Stimulated activated naive CD8-positive, alpha-beta T cell treated with anti-CD3 and anti-CD28 coated beads, Interleukin-15, Interleukin-2, amounts not matched to agents 100 ng/mL and 50 ng/mL, for 24 hours (primary cell): ENCODE measurements around the gene PTGFRN.
"Not testable (repeated sequence)": the region's sequence is repeated elsewhere in the genome, so short reads cannot be mapped to it uniquely, and the experiment has no call there.

Source experiments
- H3K27ac Mint-ChIP-seq: one replicate; pipeline ENCODE4 v1.8.0; 2021; ENCODE audit warnings: mild to moderate bottlenecking, mixed read lengths
- H3K27me3 Mint-ChIP-seq: one replicate; pipeline ENCODE4 v1.8.0; 2021; ENCODE audit warnings: mixed read lengths
- H3K36me3 Mint-ChIP-seq: one replicate; pipeline ENCODE4 v1.8.0; 2021; ENCODE audit warnings: low read depth, mixed read lengths
- H3K4me1 Mint-ChIP-seq: one replicate; pipeline ENCODE4 v1.8.0; 2021; ENCODE audit warnings: low read depth, mixed read lengths
- H3K4me3 Mint-ChIP-seq: one replicate; pipeline ENCODE4 v1.8.0; 2021; ENCODE audit warnings: mild to moderate bottlenecking, mixed read lengths
- H3K9me3 Mint-ChIP-seq: one replicate; pipeline ENCODE4 v1.8.0; 2021; ENCODE audit warnings: mixed read lengths

The PTGFRN gene

DNA sequence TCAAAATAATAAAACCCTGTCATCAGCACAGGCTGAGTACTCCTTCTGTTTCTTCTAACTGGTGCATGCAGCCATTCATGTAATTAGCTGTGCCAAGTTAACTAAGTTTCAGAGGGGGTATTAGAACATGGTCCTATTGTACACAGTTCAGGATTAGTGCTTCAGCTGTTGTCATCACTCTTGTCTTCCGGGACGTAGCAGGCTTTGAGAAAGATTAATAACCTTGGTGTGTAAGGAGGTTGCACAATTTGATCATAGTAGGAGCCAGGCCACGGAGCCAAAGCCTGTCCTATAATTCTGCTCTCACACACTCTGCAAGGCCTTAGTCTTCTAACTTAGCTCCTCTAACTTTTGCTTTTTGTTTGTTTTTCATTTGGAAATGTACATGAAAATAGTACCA is 44.7 kb downstream of the PTGFRN start:
- Mint-ChIP-seq H3K27me3 (no peaks in the 10 kb centered on the region), H3K4me3 (no peak overlapping the region), H3K4me1 (no peaks in the 10 kb centered on the region), H3K36me3 (peaks cover 4% of the 10 kb centered on the region), H3K27ac (no peak overlapping the region), H3K9me3 (no peaks in the 10 kb centered on the region)

DNA sequence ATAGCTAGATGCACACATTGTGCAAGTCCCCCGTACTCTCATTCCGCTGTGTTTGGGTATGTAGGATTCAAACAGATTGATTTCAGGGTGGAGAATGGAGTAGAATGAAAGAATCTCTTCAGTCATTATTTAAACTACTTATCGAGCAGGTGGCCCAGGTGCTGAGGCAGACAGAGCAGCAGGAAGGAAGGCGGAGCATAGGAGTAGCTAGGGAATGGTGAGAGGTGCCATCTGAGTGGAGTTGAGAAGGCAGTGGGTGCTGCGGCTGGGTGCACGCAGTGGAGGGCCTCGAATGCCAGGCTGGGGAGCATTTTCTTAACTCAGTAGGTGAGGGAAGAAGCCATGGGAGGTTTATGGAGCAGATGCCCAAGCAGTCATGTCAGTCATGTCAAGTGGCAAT is 46.7 kb downstream of the PTGFRN start:
- Mint-ChIP-seq H3K27me3 (no peaks in the 10 kb centered on the region), H3K9me3 (no peaks in the 10 kb centered on the region), H3K4me1 (no peaks in the 10 kb centered on the region), H3K4me3 (no peak overlapping the region), H3K36me3 (peaks cover 4% of the 10 kb centered on the region), H3K27ac (no peak overlapping the region)

DNA sequence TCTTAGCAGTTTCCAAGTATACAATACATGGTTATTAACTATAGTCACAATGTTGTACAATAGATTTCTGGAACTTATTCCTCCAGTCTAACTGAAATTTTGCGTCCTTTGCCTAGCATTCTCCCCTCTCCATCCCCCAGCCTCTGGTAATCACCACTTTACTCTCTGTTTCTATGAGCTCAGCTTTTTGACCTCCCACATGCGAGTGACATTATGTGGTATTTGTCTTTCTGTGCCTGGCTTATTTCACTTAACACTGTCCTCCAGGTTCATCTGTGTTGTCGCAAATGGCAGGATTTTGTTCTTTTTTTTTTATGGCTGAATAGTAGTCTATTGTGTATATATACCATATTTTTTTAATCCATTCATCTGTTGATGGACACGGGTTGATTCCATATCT is 47.9 kb downstream of the PTGFRN start:
- no peaks in the 10 kb centered on the region for H3K4me1 Mint-ChIP-seq
- no peak overlapping the region for H3K4me3 Mint-ChIP-seq
- H3K27ac Mint-ChIP-seq: no peak overlapping the region
- H3K9me3 Mint-ChIP-seq: no peaks in the 10 kb centered on the region
- peaks cover 4% of the 10 kb centered on the region for H3K36me3 Mint-ChIP-seq
- H3K27me3 Mint-ChIP-seq: no peaks in the 10 kb centered on the region

DNA sequence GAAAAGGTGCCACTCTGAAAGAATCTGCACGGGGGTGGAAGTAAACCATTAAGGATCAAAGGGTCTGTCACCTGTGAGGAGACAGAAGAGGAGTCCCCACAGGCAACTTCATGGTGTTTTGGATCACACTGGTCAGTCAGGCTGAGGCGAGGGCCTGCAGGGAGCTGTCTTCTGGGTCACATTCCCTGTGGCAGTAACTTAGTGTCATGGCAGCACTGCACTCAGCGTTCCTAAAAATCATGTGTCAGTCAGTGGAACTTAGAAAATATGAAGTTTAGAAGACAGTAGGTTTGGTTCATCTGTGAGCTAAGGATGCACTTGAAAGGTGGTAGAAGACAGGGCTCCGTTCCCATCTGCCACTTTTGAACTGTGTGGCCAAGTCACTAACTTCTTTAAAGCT is 48.4 kb downstream of the PTGFRN start:
- peaks cover 4% of the 10 kb centered on the region for H3K36me3 Mint-ChIP-seq
- no peaks in the 10 kb centered on the region for H3K27me3 Mint-ChIP-seq
- H3K9me3 Mint-ChIP-seq: no peaks in the 10 kb centered on the region
- no peaks in the 10 kb centered on the region for H3K4me1 Mint-ChIP-seq
- no peak overlapping the region for H3K27ac Mint-ChIP-seq
- H3K4me3 Mint-ChIP-seq: no peak overlapping the region

DNA sequence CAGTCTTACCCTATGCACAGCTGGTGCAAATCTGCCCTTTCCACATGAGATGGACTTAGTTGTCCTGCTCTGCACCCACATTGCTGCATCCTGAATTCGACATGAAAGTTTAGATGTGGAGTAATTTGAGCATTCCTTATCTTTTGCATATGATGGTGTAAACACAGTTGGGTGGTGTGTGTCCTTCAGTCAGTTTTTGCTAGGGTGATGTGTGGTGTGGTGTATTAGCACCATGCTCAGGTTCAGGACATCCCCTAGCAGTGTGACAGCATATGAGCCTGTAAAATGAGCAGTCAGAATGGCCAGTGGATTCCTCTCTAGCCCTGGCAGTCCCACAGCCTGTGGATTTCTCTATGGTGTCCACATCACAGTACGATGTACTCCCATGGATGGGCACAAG is 49.3 kb downstream of the PTGFRN start:
- Mint-ChIP-seq H3K4me3 (no peak overlapping the region), H3K27me3 (no peaks in the 10 kb centered on the region), H3K9me3 (no peaks in the 10 kb centered on the region), H3K36me3 (peaks cover 4% of the 10 kb centered on the region), H3K4me1 (no peaks in the 10 kb centered on the region), H3K27ac (no peak overlapping the region)

DNA sequence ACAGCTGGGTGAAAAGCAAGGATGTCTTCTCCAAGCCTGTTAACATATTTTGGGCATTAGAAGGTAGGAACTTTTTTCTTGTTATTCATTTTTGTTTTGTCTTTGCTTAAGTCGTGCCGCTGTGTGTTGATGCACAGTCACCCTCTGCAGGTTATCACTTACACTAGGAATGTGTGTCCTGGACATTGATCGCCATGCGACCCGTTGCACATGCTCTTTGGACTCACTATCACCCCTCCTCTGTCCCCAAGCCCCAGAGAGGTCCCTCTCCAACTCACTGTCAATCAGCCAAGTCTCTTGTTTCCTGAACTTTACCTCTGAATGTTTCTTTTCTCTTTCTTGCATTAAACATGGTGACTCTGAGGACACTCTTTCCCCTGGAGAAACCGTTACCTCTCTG is 51.9 kb downstream of the PTGFRN start:
- Mint-ChIP-seq H3K27me3 (no peaks in the 10 kb centered on the region), H3K9me3 (no peaks in the 10 kb centered on the region), H3K27ac (no peak overlapping the region), H3K36me3 (peaks cover 4% of the 10 kb centered on the region), H3K4me1 (no peaks in the 10 kb centered on the region), H3K4me3 (no peak overlapping the region)

DNA sequence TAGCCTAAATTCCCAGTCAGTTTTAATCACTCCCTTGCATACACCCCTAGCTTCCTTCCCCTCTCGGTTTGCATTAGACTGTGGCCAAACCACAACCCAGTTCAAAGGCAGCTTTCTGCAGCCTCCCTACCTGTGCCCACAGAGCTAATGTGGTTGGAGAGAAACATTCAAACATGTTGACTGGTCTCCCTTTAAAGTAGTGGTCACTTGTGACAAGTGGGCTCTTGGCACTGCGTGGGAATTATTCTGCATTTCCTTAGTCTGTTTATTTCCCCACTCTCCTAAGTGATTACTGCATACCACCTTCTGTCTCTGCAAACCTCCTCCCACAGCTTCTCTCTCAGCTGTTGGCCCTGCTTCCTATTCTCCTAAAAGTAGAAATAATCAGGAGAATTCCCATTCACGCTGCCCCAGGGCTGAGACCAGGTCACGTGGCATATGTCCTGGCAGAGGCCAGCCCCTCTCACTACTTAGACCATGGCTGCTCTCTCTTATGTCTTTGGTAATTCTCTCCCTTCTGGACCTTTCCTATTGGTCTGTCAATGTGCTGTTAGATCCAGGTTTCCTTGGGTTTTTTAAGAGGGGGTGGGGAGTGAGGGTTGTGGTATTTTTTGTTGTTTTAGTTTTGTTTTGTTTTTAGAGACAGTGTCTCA is 53.4 kb downstream of the PTGFRN start:
- H3K9me3 Mint-ChIP-seq: no peaks in the 10 kb centered on the region
- no peak overlapping the region for H3K4me3 Mint-ChIP-seq
- peaks cover 9% of the 10 kb centered on the region for H3K36me3 Mint-ChIP-seq
- no peak overlapping the region for H3K27ac Mint-ChIP-seq
- H3K27me3 Mint-ChIP-seq: no peaks in the 10 kb centered on the region
- H3K4me1 Mint-ChIP-seq: no peaks in the 10 kb centered on the region

DNA sequence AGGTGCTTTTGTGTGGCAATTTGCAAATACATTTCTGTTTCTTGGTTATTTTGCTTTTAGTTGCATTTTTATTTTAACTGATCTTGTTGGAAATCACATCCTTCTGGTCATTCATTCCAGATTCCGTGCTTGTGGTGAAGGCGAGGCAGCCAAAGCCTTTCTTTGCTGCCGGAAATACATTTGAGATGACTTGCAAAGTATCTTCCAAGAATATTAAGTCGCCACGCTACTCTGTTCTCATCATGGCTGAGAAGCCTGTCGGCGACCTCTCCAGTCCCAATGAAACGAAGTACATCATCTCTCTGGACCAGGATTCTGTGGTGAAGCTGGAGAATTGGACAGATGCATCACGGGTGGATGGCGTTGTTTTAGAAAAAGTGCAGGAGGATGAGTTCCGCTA is 57.1 kb downstream of the PTGFRN start:
- Mint-ChIP-seq H3K4me3 (no peak overlapping the region), H3K4me1 (no peaks in the 10 kb centered on the region), H3K27ac (no peak overlapping the region), H3K9me3 (no peaks in the 10 kb centered on the region), H3K27me3 (no peaks in the 10 kb centered on the region), H3K36me3 (peaks cover 6% of the 10 kb centered on the region)

DNA sequence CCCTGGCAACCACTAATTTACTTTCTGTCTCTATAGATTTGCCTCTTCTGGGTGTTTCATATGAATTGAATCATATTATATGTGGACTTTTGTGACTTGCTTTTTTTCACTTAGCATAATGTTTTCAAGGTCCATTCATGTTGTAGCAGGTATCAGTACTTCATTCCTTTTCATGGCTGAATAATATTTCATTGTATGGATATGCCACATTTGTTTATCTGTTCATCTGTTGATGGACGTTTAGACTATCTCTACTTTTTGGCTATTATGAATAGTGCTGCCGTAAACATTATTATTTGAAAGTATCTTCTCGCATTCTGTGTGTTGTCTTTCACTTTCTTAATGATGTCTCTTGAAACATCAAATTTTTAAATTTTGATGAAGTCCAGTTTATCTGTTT is 59.0 kb downstream of the PTGFRN start:
- no peak overlapping the region for H3K27ac Mint-ChIP-seq

DNA sequence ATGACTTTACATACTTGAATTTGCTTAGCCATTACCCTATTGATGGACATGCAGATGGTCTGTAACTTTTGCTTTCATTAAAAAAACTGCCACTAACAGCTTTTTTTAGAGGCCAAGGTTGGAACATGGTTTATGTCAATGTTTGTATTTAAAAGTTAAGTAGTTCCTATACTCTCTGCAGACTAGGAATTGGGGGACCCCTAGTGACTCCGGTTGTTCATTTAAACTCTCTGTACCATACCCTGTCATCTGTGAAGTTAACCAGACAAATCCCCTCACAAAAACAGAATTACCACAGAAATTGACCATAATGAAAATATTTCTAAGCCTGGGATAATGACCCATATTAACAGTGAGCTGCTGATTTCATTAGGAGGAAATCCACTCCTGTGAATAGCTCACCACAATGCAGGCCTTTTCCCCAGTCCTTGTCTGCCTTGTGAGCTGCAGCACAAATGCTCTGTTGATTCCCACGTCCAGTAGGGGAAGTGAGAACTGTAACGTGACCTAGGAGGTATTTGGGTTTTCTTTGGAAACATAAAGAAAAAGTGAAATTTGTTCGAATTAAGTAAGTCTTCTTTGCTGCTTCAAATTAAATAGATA is 61.6 kb downstream of the PTGFRN start:
- Mint-ChIP-seq H3K36me3 (peaks cover 12% of the 10 kb centered on the region), H3K27me3 (no peaks in the 10 kb centered on the region), H3K27ac (no peak overlapping the region), H3K4me3 (no peak overlapping the region), H3K9me3 (peaks cover 6% of the 10 kb centered on the region), H3K4me1 (no peaks in the 10 kb centered on the region)

More for the DNA sequence above, 59.0 kb downstream of the PTGFRN start:
- Mint-ChIP-seq H3K27me3 (no peaks in the 10 kb centered on the region), H3K4me3 (no peak overlapping the region), H3K9me3 (no peaks in the 10 kb centered on the region), H3K4me1 (no peaks in the 10 kb centered on the region), H3K36me3 (peaks cover 6% of the 10 kb centered on the region)

DNA sequence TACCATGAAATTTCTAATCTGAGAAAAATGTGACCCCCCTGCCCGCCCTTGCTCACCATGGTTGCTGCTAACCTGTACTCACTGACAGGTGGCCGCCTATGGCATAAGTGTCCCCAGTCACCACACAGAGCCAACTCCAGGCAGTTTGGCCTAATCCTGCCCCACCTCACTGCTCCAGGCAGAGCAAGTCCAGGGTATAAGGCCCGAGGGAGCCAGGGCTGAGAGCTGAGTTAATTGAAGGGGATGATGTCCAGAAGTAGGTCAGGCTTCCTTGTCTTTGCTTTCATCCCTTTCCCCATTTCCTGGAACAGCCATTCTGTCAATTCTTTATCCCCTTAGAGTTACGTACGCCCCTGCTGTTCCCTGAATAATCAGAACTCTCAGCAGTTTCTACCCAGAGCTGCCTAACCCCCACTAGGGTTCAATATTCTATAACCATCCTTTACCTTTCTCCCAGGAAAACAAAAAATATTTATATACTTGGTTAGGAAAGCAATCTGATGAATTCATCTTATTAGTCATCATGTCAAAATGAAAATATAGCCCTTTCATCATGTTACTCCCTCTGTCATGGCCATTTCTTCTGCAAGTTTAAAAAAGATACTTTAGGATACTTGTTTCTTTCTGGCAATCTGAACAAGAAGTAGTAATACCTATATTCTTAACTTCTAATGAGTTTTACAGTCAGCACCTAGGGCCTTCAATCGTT is 62.4 kb downstream of the PTGFRN start:
- Mint-ChIP-seq H3K27ac (no peak overlapping the region), H3K36me3 (peaks cover 12% of the 10 kb centered on the region), H3K4me1 (no peaks in the 10 kb centered on the region), H3K4me3 (no peak overlapping the region), H3K27me3 (no peaks in the 10 kb centered on the region), H3K9me3 (peaks cover 6% of the 10 kb centered on the region)

DNA sequence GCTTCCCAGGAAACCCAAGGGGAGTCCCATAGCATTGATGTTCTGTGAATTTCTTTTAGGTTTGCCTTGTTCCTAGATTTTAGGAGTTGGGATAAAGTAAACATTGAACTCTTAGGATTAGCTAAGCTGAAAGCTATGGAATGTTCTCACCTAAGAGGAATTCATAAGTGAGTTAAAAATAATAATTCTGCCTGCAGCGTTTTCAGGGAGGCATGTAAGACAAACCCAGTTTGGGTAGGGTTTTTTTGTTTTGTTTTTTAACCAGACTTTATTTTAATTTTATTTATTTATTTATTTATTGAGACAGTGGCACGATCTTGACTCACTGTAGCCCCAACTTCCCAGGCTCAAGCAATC is 62.9 kb downstream of the PTGFRN start:
- no peak overlapping the region for H3K27ac Mint-ChIP-seq
- no peaks in the 10 kb centered on the region for H3K27me3 Mint-ChIP-seq
- H3K9me3 Mint-ChIP-seq: peaks cover 6% of the 10 kb centered on the region
- H3K36me3 Mint-ChIP-seq: peaks cover 9% of the 10 kb centered on the region
- no peaks in the 10 kb centered on the region for H3K4me1 Mint-ChIP-seq
- no peak overlapping the region for H3K4me3 Mint-ChIP-seq

DNA sequence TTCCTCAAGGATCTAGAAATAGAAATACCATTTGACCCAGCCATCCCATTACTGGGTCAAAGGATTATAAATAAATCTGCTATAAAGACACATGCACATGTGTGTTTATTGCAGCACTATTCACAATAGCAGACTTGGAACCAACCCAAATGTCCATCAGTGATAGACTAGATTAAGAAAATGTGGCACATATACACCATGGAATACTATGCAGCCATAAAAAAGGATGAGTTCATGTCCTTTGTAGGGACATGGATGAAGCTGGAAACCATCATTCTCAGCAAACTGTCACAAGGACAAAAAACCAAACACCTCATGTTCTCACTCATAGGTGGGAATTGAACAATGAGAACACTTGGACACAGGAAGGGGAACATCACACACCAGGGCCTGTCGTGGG is 70.6 kb downstream of the PTGFRN start:
- H3K4me3 Mint-ChIP-seq, H3K9me3 Mint-ChIP-seq, H3K4me1 Mint-ChIP-seq, H3K27ac Mint-ChIP-seq, H3K36me3 Mint-ChIP-seq, H3K27me3 Mint-ChIP-seq: not testable (repeated sequence)

DNA sequence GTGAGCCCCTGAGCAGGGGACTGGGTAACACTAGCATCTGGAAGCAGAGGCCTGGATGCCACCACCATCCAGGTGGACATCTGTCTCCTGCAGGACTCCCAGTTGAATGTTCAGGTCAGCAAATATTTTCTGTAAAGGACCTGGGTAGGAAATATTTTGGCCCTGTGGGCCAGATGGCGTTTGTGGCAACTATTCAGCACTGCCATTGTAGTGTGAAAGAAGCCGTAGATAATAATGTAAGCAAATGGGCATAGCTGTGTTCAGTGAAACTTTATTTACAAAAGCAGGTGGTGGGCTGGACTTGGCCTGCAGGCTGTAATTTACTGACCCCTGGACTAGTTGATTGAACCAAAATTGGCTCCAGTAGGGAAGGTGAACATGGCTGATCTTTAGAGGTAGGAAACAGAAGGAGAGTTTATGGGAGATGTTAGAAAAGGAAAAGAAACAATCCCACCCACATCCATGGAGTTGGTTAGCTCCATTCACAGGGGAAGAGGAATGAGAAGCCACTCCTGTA is 71.9 kb downstream of the PTGFRN start:
- H3K36me3 Mint-ChIP-seq: no peaks in the 10 kb centered on the region
- H3K4me1 Mint-ChIP-seq: peaks cover 12% of the 10 kb centered on the region
- no peak overlapping the region for H3K4me3 Mint-ChIP-seq
- no peaks in the 10 kb centered on the region for H3K9me3 Mint-ChIP-seq
- H3K27ac Mint-ChIP-seq: no peak overlapping the region
- H3K27me3 Mint-ChIP-seq: no peaks in the 10 kb centered on the region

DNA sequence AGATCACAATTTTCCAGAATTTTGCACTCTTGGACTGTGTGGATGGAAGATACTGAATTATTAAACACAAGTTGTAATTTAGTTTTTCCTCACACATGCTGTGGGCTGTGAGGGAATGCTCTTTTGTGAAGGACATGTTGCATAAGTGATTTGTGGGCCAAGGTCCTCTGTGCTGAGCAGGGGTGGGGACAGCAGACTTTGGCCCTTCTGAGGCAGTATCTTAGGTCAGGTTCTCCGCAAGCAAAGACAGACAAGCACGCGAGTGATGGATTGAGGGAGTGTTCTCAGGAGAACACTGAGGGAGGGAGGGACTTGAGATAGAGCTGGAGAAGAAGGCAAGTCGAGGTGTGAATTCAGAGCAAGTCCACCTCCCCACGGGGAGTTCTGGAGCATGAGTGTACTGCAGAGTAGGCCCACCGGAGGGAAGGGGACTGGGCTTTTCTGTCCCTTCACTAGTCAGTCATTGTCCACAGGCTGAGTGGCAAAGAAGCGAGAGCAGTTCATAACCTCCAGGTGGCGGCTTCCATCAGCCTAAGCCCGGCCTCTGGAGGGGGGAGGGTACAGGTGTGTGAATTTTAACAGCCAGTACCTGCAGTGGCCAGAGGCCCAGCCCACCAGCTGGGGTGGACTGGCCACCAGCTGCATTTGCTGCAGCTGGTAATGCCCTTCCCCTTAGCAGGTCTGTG is 72.7 kb downstream of the PTGFRN start:
- H3K4me3 Mint-ChIP-seq: no peak overlapping the region
- no peak overlapping the region for H3K27ac Mint-ChIP-seq

More for the DNA sequence above, 72.7 kb downstream of the PTGFRN start:
- H3K36me3 Mint-ChIP-seq: peaks cover 4% of the 10 kb centered on the region
- H3K27me3 Mint-ChIP-seq: no peaks in the 10 kb centered on the region
- no peaks in the 10 kb centered on the region for H3K9me3 Mint-ChIP-seq
- H3K4me1 Mint-ChIP-seq: peaks cover 21% of the 10 kb centered on the region
